ENCODE measurements around the gene FAM83G. TPM values are rescaled to one million over a fixed set of nuclear protein-coding genes. Genes with fewer than 3 reads are reported as not detected.

Gene FAM83G
- total RNA-seq, 3 donors from 2014 or later (not counting 1 experiment from before 2014, with no cell fraction given): 3.8 to 6.5 (median 4.3) TPM

- DNase-seq (no peak), ATAC-seq (no peak)
- no peak for TF ChIP-seq CTCF (IDR thresholded peaks at IDR 0.05)
- no peaks in the 10 kb centered on the region for H3K9me3 Mint-ChIP-seq
- H3K4me1 Mint-ChIP-seq: no peaks in the 10 kb centered on the region
- no peak overlapping the region for H3K27ac Mint-ChIP-seq
- intact Hi-C loops (cut with micrococcal nuclease): no loop called here
- peaks cover 12 to 26% of the 10 kb centered on the region in 2 donors for H3K27me3 Mint-ChIP-seq (ENCODE audit: low read depth in 2 of 2)
- WGBS (ENCODE audit: insufficient coverage): 88% methylated on average over 8 of the region's 8 CpGs
- no peaks in the 10 kb centered on the region for H3K36me3 ChIP-seq (ENCODE audit: control insufficient read depth, insufficient read depth, low read length)
- H3K36me3 Mint-ChIP-seq: no peaks in the 10 kb centered on the region
- no peak overlapping the region for H3K4me3 Mint-ChIP-seq
- no peak overlapping the region for H3K27ac ChIP-seq (ENCODE audit: low read length)
- H3K4me3 ChIP-seq (ENCODE audit: low read length): no peak overlapping the region
- no peaks in the 10 kb centered on the region for H3K4me1 ChIP-seq (ENCODE audit: control insufficient read depth, insufficient read depth, low read length)
- H3K9me3 ChIP-seq (ENCODE audit: control insufficient read depth, insufficient read depth, low read length): no peaks in the 10 kb centered on the region
- peaks cover 2% of the 10 kb centered on the region for H3K27me3 ChIP-seq (ENCODE audit: control insufficient read depth, insufficient read depth, low read length)
These were observed 56.0 kb downstream of the FAM83G start for GRCh38 chr17:18948476-18949006.

GRCh38 chr17:18947866-18948265 is 56.7 kb downstream of the FAM83G start:
- no peak for TF ChIP-seq CTCF (IDR thresholded peaks at IDR 0.05)
- no peak for DNase-seq
- WGBS (ENCODE audit: insufficient coverage): 84% methylated on average over 6 of the region's 6 CpGs

GRCh38 chr17:18946536-18946935 is 58.0 kb downstream of the FAM83G start:
- Histone ChIP-seq H3K27ac (ENCODE audit: low read length) (no peak overlapping the region), H3K4me1 (ENCODE audit: control insufficient read depth, insufficient read depth, low read length) (no peaks in the 10 kb centered on the region), H3K27me3 (ENCODE audit: control insufficient read depth, insufficient read depth, low read length) (peaks cover 2% of the 10 kb centered on the region), H3K4me3 (ENCODE audit: low read length) (no peak overlapping the region), H3K9me3 (ENCODE audit: control insufficient read depth, insufficient read depth, low read length) (no peaks in the 10 kb centered on the region), H3K36me3 (ENCODE audit: control insufficient read depth, insufficient read depth, low read length) (no peaks in the 10 kb centered on the region)
- Mint-ChIP-seq H3K4me1 (no peaks in the 10 kb centered on the region), H3K4me3 (no peak overlapping the region), H3K36me3 (no peaks in the 10 kb centered on the region), H3K27me3 (ENCODE audit: low read depth in 2 of 2) (peaks cover 12 to 26% of the 10 kb centered on the region in 2 donors), H3K9me3 (no peaks in the 10 kb centered on the region), H3K27ac (no peak overlapping the region)
- intact Hi-C loops (cut with micrococcal nuclease): no loop called here
- DNase-seq: no peak
- no peak for TF ChIP-seq CTCF (IDR thresholded peaks at IDR 0.05)
- no peak for ATAC-seq
- 77% methylated on average over 1 of the region's 2 CpGs for WGBS (ENCODE audit: insufficient coverage)

More at GRCh38 chr17:18947866-18948265, 56.7 kb downstream of the FAM83G start:
- Mint-ChIP-seq H3K9me3 (no peaks in the 10 kb centered on the region), H3K27ac (no peak overlapping the region), H3K27me3 (ENCODE audit: low read depth in 2 of 2) (peaks cover 12 to 26% of the 10 kb centered on the region in 2 donors), H3K4me3 (no peak overlapping the region), H3K36me3 (no peaks in the 10 kb centered on the region), H3K4me1 (no peaks in the 10 kb centered on the region)
- Histone ChIP-seq H3K27ac (ENCODE audit: low read length) (no peak overlapping the region), H3K36me3 (ENCODE audit: control insufficient read depth, insufficient read depth, low read length) (no peaks in the 10 kb centered on the region), H3K4me3 (ENCODE audit: low read length) (no peak overlapping the region), H3K27me3 (ENCODE audit: control insufficient read depth, insufficient read depth, low read length) (peaks cover 2% of the 10 kb centered on the region), H3K9me3 (ENCODE audit: control insufficient read depth, insufficient read depth, low read length) (no peaks in the 10 kb centered on the region), H3K4me1 (ENCODE audit: control insufficient read depth, insufficient read depth, low read length) (no peaks in the 10 kb centered on the region)
- no peak for ATAC-seq
- intact Hi-C loops (cut with micrococcal nuclease): no loop called here

- H3K4me1 ChIP-seq (ENCODE audit: control insufficient read depth, insufficient read depth, low read length): no peaks in the 10 kb centered on the region
- ATAC-seq (no peak), DNase-seq (no peak)
- WGBS (ENCODE audit: insufficient coverage): 66% methylated on average over 5 of the region's 5 CpGs
- H3K9me3 ChIP-seq (ENCODE audit: control insufficient read depth, insufficient read depth, low read length): no peaks in the 10 kb centered on the region
- H3K27ac Mint-ChIP-seq: no peak overlapping the region
- intact Hi-C loops (cut with micrococcal nuclease): no loop called here
- no peaks in the 10 kb centered on the region for H3K4me1 Mint-ChIP-seq
- H3K36me3 ChIP-seq (ENCODE audit: control insufficient read depth, insufficient read depth, low read length): no peaks in the 10 kb centered on the region
- H3K36me3 Mint-ChIP-seq: no peaks in the 10 kb centered on the region
- peaks cover 12 to 29% of the 10 kb centered on the region in 2 donors for H3K27me3 Mint-ChIP-seq (ENCODE audit: low read depth in 2 of 2)
- H3K9me3 Mint-ChIP-seq: no peaks in the 10 kb centered on the region
- no peak for TF ChIP-seq CTCF (IDR thresholded peaks at IDR 0.05)
- H3K4me3 Mint-ChIP-seq: no peak overlapping the region
- H3K27ac ChIP-seq (ENCODE audit: low read length): no peak overlapping the region
- peaks cover 2% of the 10 kb centered on the region for H3K27me3 ChIP-seq (ENCODE audit: control insufficient read depth, insufficient read depth, low read length)
- H3K4me3 ChIP-seq (ENCODE audit: low read length): no peak overlapping the region
These were observed 59.9 kb downstream of the FAM83G start for GRCh38 chr17:18944646-18945045.

All from natural killer cell (primary cell).